GM08714 (cell line): ENCODE results near the gene THADA.
"Not testable (repeated sequence)": the region's sequence is repeated elsewhere in the genome, so short reads cannot be mapped to it uniquely, and the experiment has no call there.

Source experiments
- H3K4me3 ChIP-seq: fragments of 200-500 bp; sonication (Bioruptor generic); 2 replicates; pipeline ENCODE4 v1.5.1; 2014; ENCODE audit warnings: mild to moderate bottlenecking, low read length, inconsistent platforms
- ZNF274 ChIP-seq: IDR thresholded peaks from 2 replicates; pipeline ENCODE4 v1.6.1; 2012; ENCODE audit warnings: mild to moderate bottlenecking, low read depth, low read length

The THADA gene

DNA sequence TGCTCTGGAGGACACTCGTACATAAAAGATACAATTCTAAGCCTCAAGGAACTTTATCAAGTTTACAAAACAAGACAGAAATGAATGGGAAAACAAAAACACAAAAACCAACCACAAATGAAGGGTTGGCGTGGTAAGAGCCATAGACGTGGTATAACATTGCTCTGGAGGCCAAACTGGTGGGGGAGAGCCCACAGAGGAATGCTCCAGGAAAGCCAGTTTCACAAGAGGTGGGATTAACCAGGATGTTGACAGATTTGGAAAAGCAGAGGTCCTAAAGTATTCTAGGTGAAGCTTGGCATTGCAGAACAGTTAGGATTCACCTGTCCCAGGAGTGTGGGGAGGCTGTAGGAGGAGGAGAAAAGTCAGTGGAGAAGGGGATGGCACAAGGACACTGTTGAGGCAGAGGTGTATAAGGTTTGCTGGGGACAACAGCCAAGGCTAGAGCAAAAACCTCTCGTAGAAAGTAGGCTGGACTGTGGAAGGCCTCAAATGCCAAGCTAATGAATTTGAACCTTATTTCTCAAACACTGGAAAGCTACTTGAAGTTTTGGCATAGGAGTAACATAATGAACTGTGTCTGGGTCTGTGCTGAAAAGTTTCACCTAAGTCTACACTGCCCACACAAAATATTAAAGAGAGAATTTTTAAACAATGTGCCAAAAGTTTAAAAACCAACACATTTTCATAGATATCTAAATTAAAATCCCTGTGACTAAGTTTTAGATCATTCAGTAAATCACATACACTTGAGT is 135.1 kb downstream of the THADA start:
- no peak overlapping the region; the same call in 1 of the 2 replicates for H3K4me3 ChIP-seq
- no peak for TF ChIP-seq ZNF274

DNA sequence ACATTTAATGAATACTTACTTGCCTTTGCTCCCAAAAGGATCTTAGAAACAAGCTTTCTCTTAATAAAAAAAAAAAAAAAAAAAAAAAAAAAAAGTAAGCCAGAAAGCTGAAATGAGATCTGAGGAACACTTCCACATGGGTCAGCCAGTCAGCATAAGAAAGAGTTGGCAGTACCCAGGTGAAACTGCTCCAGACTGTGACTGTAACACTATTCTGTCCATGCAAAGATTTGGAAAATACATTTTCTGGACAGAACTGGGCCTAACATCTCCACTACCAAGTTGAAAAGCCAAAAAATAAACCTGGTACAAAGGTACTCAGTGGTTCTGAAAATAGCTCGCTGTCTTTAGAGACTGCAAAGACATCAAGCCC is 135.7 kb downstream of the THADA start:
- TF ChIP-seq ZNF274: no peak
- H3K4me3 ChIP-seq: no peak overlapping the region

GRCh38 chr2:43459446-43460173 is 136.2 kb downstream of the THADA start:
- TF ChIP-seq ZNF274: no peak
- no peak overlapping the region for H3K4me3 ChIP-seq

- no peak overlapping the region for H3K4me3 ChIP-seq
- TF ChIP-seq ZNF274: no peak
Measured at GRCh38 chr2:43458014-43458628, 137.7 kb downstream of the THADA start.

- no peak overlapping the region for H3K4me3 ChIP-seq
- TF ChIP-seq ZNF274: no peak
Measured at GRCh38 chr2:43455731-43456642, 139.9 kb downstream of the THADA start.

- no peak overlapping the region for H3K4me3 ChIP-seq
- no peak for TF ChIP-seq ZNF274
Measured at GRCh38 chr2:43455296-43455695, 140.5 kb downstream of the THADA start.

DNA sequence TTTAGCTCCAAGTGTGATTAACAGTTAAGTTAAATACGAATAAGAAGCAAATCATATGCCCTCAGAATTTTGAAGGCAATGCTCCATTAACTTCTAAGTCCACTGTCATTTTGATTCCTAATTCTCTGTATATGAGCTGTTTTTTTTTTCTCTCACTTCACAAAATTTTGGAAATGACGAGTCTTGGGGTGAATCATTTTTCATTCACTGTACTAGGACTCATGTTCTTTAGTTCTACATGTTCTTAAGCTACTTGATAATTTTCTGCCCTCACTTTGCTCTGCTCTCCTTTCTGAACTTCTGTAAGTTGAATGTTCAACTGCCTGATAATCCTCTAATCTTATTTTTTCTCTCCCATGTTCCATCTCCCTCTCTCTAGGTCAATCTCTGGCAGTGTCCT is 141.0 kb downstream of the THADA start:
- H3K4me3 ChIP-seq: no peak overlapping the region
- TF ChIP-seq ZNF274: no peak

DNA sequence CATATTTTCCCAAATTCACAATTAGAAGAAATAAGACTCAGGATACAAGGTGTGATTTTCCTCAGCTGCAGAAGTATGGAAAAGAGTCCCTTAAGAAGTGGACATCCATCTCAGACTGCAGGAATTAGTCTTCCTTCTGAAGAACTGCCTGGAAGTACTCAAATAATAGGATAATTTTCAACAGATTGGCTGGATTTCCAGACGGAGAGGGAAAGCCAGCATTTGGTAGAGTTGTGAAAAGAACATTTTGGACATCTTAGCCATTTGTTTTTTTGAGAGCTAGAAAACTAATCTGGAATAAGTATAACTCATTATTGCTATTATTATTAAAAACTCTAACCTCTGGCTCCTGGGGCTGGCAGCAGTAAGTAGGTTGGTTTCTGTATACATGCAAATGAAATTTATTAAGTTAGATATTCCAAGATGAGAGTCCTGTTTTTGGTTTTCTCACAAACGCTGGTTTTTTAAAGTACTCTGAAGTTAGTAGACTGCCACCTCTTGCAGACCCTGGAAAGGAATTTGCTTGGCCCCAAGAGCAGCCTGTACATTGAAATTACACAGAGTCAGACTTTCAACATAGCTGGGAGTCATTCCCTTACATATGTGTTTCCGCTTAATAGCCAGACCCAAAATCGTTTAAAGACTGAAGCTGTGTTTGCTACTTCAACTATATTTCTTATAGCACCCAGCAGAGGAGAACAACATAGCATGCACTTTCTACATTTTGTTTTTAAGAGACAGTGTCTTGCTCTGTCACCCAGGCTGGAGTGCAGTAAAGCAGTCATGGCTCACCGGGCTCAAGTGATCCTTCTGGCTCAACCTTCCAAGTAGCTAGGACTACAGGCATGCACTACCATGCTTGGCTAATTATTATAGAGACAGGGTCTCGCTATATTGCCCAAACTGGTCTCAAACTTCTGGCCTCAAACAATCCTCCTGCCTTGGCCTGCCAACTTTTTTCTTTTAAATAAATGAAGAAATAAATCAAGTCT is 142.4 kb downstream of the THADA start:
- no peak overlapping the region for H3K4me3 ChIP-seq
- no peak for TF ChIP-seq ZNF274

DNA sequence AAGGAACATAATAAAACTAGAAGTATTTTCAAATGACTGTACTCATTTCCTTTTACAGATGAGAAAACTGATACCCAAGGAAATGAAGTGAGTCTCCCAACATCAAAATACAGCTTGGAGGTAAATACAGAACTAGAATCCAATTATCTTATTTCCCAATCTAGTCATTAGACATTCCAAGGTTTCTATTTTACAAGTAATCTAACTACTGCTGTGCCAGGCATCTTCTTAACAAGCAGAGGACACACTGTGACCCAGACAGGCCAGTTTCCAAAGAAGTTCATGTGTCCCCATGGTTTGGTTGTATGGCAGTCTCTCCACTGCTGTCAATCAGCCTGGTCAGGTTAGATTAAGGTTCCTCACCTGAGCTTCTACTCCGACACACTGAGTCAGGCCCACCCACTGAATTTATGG is 143.5 kb downstream of the THADA start:
- H3K4me3 ChIP-seq: no peak overlapping the region
- TF ChIP-seq ZNF274: no peak

DNA sequence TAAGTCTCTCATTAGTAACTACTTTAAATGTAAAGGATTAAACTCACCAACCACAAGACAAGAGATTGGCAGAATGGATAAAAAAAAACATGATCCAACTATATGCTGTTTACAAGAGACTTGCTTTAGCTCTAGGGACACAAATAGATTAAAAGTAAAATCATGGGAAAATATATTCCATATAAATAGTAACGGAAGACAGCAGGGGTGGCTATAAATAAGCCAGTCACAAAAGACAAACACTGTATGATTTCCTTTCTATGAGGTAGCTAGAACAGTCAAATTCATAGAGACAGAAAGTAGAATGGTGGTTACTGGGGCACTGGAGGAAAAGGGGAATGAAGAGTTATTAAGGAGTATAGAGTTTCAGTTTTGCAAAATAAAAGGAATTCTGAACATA is 145.2 kb downstream of the THADA start:
- H3K4me3 ChIP-seq: no peak overlapping the region
- TF ChIP-seq ZNF274: no peak

DNA sequence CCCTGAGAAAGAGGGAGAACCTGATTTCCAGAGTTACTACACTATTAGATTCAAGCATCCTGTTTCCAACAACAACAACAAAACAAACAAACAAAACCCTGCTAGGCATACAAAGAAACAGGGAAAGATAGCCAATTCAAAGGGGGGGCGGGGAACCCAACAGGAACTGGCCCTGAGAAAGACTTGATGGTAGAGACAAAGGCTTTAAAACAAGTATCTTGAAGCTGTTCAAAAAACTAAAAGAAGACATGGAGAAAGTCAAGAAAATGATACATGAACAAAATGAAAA is 147.1 kb downstream of the THADA start:
- H3K4me3 ChIP-seq: no peak overlapping the region
- TF ChIP-seq ZNF274: no peak

- TF ChIP-seq ZNF274: no peak
- no peak overlapping the region for H3K4me3 ChIP-seq
Measured at GRCh38 chr2:43448011-43448821, 147.6 kb downstream of the THADA start.

DNA sequence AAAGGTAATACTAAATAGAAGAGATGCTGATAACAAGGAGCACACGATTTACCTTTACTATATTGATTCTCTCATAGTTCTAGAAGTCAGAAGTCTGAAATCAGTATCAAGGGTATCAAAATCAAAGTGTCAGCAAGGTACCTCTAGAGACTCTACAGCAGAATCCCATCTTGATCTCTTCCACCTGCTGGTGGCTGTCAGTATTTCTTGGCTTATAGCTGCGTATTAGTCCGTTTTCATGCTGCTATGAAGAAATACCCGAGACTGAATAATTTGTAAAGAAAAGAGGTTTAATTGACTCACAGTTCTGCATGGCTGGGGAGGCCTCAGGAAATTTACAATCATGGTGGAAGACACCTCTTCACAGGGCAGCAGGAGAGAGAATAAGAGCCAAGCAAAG is 149.1 kb downstream of the THADA start:
- H3K4me3 ChIP-seq: not testable (repeated sequence)
